GM20431 (cell line): ENCODE measurements around the gene KRTAP19-7.

Experiments
- in situ Hi-C: fragments of 300-500 bp; cut with MseI, MboI; formaldehyde crosslinking; loops from one replicate; pipeline ENCODE4 v1.15.0; 2020; ENCODE audit warnings: low sequenced_read_pairs; ENCODE audit not compliant: unreplicated experiment

KRTAP19-7 gene

GRCh38 chr21:30561264-30561895 is at the start of gene KRTAP19-7:
KRTAP19-7 (minus strand) TSS chr21:30561314; CDS start chr21:30561289, 25 bp downstream.
- in situ Hi-C loops = no loop called here

GRCh38 chr21:30605968-30606367 is 44.9 kb upstream of the KRTAP19-7 start:
- in situ Hi-C loops = no loop called here

- in situ Hi-C loops = no loop called here
Observed at GRCh38 chr21:30600787-30601186, 39.7 kb upstream of the KRTAP19-7 start, which contains the start of gene KRTAP22-1. KRTAP22-1 (plus strand) TSS chr21:30601087.

- in situ Hi-C loops = no loop called here
Observed at GRCh38 chr21:30598802-30599201, 37.7 kb upstream of the KRTAP19-7 start, which contains the start of gene KRTAP6-2. KRTAP6-2 (minus strand) TSS chr21:30598902; CDS start chr21:30598874, 28 bp downstream.

GRCh38 chr21:30592140-30592539 is 31.0 kb upstream of the KRTAP19-7 start, which contains the start of gene KRTAP6-3:
KRTAP6-3 (plus strand) TSS chr21:30592440; CDS start chr21:30592446, 6 bp downstream.
- in situ Hi-C loops = no loop called here

- in situ Hi-C loops = no loop called here
Observed at GRCh38 chr21:30590297-30590696, 29.2 kb upstream of the KRTAP19-7 start, which contains the start of gene KRTAP22-2. KRTAP22-2 (minus strand) TSS chr21:30590397.

GRCh38 chr21:30582870-30583269 is 21.8 kb upstream of the KRTAP19-7 start:
- in situ Hi-C loops = no loop called here

- in situ Hi-C loops = no loop called here
Observed at GRCh38 chr21:30580132-30580531, 19.0 kb upstream of the KRTAP19-7 start.

GRCh38 chr21:30579346-30579745 is 18.2 kb upstream of the KRTAP19-7 start:
- in situ Hi-C loops = no loop called here

- in situ Hi-C loops = no loop called here
Observed at GRCh38 chr21:30577766-30578165, 16.7 kb upstream of the KRTAP19-7 start.

GRCh38 chr21:30567617-30568016 is 6.5 kb upstream of the KRTAP19-7 start:
- in situ Hi-C loops = no loop called here

GRCh38 chr21:30563630-30564029 is 2.5 kb upstream of the KRTAP19-7 start:
- in situ Hi-C loops = no loop called here

GRCh38 chr21:30563072-30563471 is 2.0 kb upstream of the KRTAP19-7 start:
- in situ Hi-C loops = no loop called here

GRCh38 chr21:30561957-30562356 is 843 bp upstream of the KRTAP19-7 start:
- in situ Hi-C loops = no loop called here

GRCh38 chr21:30555095-30555494 is 6.0 kb downstream of the KRTAP19-7 start:
- in situ Hi-C loops = no loop called here

GRCh38 chr21:30552782-30553181 is 8.3 kb downstream of the KRTAP19-7 start:
- in situ Hi-C loops = no loop called here

GRCh38 chr21:30541764-30542163 is 19.4 kb downstream of the KRTAP19-7 start, which contains the start of gene KRTAP19-6:
KRTAP19-6 (minus strand) TSS chr21:30541864; CDS start chr21:30541833, 31 bp downstream.
- in situ Hi-C loops = no loop called here

GRCh38 chr21:30518876-30519275 is 42.2 kb downstream of the KRTAP19-7 start:
- in situ Hi-C loops = no loop called here

GRCh38 chr21:30515681-30516080 is 45.4 kb downstream of the KRTAP19-7 start:
- in situ Hi-C loops = no loop called here
